ENCODE data around the gene KRTAP2-3. TPM values are rescaled to one million over a fixed set of nuclear protein-coding genes. Genes with fewer than 3 reads are reported as not detected.
"Not testable (repeated sequence)": the region's sequence is repeated elsewhere in the genome, so short reads cannot be mapped to it uniquely, and the experiment has no call there.

KRTAP2-3 gene
- total RNA-seq, 1 experiment from 2014 or later, result not detected

- DNase-seq (ENCODE audit: low spot score), result no peak
Measured at GRCh38 chr17:41069031-41069430, 9.1 kb upstream of the KRTAP2-3 start.

GRCh38 chr17:41067281-41067680 is 7.4 kb upstream of the KRTAP2-3 start:
- no peak for DNase-seq (ENCODE audit: low spot score)

- DNase-seq (ENCODE audit: low spot score), result no peak
Measured at GRCh38 chr17:41065829-41066624, 6.1 kb upstream of the KRTAP2-3 start, which contains the start of gene KRTAP2-4. Gene KRTAP2-4, minus strand, starts transcription at chr17:41065879. Its CDS starts 34 bp downstream, at chr17:41065845.

DNA sequence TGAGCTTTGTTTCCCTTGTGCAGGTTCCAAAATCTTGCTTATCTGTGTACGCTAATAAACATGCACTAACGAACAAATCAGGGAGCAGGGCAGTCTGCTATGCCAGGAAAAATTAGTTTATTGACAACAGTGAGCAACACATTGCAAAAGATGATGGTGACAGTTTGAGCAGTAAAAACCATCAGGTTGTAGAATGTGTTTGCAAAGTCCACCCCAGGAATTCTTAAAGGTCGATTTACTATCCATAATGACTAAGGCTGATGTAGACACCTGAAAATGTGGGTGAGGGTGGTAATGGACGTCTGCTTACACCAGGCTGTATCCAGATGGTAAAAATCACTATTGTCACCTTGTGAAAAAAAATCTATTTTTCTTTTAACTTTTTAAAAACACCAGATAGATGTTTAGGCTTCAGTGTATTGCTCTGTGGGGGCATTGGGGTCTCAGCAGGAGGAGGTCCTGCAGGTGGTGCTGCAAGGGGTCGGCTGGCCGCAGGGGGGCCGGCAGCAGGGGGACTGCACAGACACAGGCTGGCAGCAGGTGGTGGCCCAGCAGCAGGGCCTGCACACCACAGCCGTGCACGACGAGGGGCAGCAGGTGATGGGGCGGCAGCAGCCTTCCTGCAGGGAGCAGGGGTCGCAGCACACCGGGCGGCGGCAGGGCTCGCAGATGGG is 5.2 kb upstream of the KRTAP2-3 start:
- not testable (repeated sequence) for DNase-seq (ENCODE audit: low spot score)

- no peak for DNase-seq (ENCODE audit: low spot score)
Measured at GRCh38 chr17:41064301-41064700, 4.4 kb upstream of the KRTAP2-3 start.

- DNase-seq (ENCODE audit: low spot score), result no peak
Measured at GRCh38 chr17:41063449-41063848, 3.5 kb upstream of the KRTAP2-3 start.

GRCh38 chr17:41061964-41062363 is 2.0 kb upstream of the KRTAP2-3 start:
- DNase-seq (ENCODE audit: low spot score), result no peak

GRCh38 chr17:41059276-41060051 is 450 bp downstream of the KRTAP2-3 start:
- DNase-seq (ENCODE audit: low spot score), result not testable (repeated sequence)

DNA sequence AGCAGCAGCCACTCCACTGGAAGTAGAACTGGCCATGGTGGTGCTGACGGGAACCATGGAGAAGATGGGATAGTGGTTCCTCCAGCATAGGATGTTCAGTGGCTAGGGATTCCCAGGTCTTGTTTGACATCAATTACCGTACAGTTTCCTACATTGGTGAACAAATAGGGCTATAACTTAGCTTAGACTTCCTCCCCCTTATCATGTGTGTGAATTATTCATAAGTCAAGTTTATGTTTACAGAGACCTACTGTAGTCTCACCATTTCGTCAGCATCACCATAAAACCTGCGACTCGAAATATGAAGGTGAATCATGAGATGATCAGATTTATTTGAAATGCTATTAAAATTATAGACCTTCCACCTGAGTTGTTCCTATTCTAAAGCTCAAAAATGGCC is 1.2 kb downstream of the KRTAP2-3 start:
- no peak for DNase-seq (ENCODE audit: low spot score)

DNA sequence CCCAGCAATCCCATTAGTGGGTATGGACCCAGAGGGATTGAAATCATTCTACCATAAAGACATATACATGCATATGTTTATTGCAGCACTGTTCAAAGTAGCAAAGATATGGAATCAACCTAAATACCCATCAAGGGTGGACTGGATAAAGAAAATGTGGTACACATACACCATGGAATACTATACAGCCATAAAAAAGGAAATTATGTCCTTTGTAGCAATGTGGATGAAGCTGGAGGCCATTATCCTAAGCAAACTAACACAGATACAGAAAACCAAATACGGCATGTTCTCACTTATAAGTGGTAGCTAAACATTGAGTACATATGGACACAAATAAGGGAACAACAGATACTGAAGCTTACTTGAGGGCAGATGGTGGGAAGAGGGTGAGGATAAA is 2.4 kb downstream of the KRTAP2-3 start:
- DNase-seq (ENCODE audit: low spot score), result no peak

GRCh38 chr17:41055130-41055529 is 4.8 kb downstream of the KRTAP2-3 start, which contains the start of gene KRTAP2-2:
Gene KRTAP2-2, minus strand, starts transcription at chr17:41055230. Its CDS starts 19 bp downstream, at chr17:41055211.
- DNase-seq (ENCODE audit: low spot score), result not testable (repeated sequence)

GRCh38 chr17:41054556-41054955 is 5.4 kb downstream of the KRTAP2-3 start:
- DNase-seq (ENCODE audit: low spot score), result not testable (repeated sequence)

DNA sequence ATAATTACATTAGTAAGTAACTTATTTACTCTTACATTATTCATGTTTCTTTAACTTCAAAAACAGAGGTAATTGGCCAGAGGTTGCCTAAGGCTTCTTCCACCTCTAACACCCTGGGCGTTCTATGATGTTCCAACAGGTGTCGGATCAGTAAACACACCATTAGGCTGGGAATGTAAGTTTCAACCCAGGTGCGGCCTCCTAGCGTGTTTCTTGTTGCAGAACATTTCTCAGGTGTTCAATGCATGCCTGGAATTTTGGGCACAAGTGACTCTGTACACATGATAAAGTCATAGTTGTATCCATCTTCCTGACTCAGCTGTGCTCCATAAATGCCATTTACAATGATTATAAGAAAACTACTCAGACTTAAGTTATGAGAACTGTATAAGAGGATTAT is 5.9 kb downstream of the KRTAP2-3 start:
- DNase-seq (ENCODE audit: low spot score), result no peak

DNA sequence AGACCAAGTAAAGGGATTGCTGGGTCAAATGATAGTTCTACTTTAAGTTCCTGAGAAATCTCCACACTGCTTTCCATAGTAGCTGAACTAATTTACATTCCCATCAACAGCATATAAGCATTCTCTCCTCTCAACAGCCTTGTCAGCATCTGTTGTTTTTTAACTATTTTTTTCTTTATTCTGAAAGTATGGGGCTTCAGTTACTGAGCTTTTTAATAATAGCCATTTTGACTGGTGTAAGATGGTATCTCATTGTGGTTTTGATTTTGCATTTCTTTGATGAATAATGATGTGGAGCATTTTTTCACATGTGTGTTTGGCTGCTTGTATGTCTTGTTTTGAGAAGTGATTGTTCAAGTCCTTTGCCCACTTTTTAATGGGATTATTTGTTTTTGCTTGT is 7.3 kb downstream of the KRTAP2-3 start:
- DNase-seq (ENCODE audit: low spot score), result no peak

DNA sequence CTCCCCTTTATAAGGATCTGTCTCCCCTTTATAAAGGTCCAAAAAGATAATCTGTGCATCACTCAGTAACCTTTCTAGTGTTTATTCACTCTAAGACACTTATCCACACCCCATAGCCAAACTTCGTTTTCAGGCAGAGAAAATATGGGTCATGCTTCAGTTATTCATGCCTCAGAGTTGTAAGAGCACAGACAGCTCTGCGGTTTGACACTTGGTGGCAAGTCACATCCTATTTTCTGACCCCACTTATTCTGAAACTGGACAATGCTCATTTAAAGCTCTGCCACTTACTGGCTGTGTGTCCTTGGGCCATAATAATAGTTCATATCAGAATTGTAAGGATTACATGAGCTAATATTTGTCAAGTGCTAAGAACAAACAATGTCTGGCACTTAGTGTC is 10.8 kb downstream of the KRTAP2-3 start:
- no peak for DNase-seq (ENCODE audit: low spot score)

GRCh38 chr17:41048441-41048840 is 11.5 kb downstream of the KRTAP2-3 start:
- DNase-seq (ENCODE audit: low spot score), result no peak

- DNase-seq (ENCODE audit: low spot score), result not testable (repeated sequence)
Measured at GRCh38 chr17:41046735-41047465, 13.0 kb downstream of the KRTAP2-3 start, which contains the start of gene KRTAP2-1. Gene KRTAP2-1, minus strand, starts transcription at chr17:41047316. Its CDS starts 49 bp downstream, at chr17:41047267.

- no peak for DNase-seq (ENCODE audit: low spot score)
Measured at GRCh38 chr17:41042953-41043352, 17.0 kb downstream of the KRTAP2-3 start.

DNA sequence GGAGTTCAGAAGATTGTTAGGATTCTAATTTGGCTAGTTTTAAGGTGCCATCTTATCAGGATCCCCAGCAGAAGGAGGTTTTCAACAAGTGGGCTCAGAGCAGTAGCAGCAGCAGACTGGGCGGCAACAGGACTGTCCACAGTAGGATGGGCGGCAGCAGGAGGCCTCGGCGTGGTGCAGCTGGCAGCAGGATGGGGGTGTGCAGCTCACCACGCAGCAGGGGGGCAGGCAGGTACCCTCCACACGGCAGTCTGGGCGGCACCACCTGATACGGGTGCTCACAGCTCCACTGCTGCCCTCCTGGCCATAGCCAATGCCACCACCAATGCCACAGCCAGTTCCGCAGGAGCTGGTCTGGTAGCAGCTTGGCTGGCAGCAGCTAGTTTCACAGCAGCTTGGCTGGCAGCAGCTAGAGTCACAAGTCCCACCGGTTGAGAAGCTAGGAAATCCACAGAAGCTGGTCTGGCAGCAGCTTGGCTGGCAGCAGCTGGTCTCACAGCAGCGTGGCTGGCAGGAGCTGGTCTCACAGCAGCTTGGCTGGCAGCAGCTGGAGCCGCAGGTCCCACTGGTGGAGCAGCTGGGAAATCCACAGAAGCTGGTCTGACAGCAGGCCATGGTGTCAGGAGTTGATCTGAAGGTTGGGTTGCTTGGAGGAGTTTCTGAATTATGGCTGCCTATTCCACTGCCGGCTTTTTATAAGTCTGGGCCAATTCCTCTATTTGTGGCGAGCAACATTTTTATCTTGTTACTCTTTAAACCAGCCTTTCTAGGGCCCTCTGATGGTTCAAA is 18.9 kb downstream of the KRTAP2-3 start, which contains the start of gene KRTAP1-1:
TSS of gene KRTAP1-1 (minus strand) at position 668 of the 789 bp plus-strand sequence. CDS start at position 615, 53 bp downstream.
- peak; percentile 21 for DNase-seq (ENCODE audit: low spot score)

DNA sequence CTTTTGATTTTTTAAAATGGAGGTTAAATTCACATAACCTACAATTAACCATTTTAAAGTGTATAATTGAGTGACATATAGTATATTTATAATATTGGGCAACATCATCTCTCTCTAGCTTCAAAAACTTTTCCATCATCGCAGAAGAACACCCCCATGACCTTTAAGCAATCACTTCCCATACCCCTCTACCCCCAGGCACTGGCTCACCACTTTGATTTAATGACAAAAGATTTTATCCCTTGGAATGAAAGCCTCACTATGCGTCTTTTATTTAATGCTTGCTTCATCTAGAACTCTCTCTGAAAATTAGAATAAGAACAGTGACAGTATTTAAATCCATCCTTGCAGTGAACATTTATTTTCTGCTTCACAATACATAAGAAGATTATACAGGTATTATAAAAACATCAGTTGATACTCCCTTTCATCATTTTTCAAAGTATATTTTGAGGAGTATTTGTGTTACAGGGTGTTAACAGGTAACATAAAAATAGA is 22.0 kb downstream of the KRTAP2-3 start:
- DNase-seq (ENCODE audit: low spot score), result no peak

Measured in HT-29 (cell line).